ENCODE measurements around the gene NUP153.
"Not testable (repeated sequence)": the region's sequence is repeated elsewhere in the genome, so short reads cannot be mapped to it uniquely, and the experiment has no call there.

NUP153 gene

DNA sequence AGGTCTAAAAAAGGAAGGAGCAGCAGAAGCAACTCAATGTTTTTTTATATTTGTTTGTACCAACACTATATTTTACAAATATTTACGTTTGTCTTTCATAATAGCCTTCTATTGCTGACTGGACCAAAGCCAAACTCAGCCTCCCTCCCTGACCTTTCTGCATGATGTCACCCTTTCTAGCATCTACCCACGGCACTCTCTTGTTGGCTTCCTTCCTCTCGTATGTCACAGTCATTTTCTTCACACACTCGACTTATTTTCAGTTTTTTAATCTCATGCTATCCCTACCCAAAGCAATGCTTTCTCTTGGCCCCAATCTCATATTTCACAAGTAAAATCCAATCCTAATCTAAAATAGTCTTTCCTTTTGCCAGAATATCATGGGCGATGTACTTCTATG is 122.9 kb downstream of the NUP153 start:
- H3K4me3 Mint-ChIP-seq: no peak overlapping the region
- no peak overlapping the region for H3K27ac Mint-ChIP-seq
- ATAC-seq: no peak
- peaks cover 6% of the 10 kb centered on the region for H3K4me1 Mint-ChIP-seq
- H3K27me3 Mint-ChIP-seq: peaks cover 14% of the 10 kb centered on the region
- H3K9me3 Mint-ChIP-seq: peaks cover 0 to 5% of the 10 kb centered on the region in 2 donors
- no peak for DNase-seq

DNA sequence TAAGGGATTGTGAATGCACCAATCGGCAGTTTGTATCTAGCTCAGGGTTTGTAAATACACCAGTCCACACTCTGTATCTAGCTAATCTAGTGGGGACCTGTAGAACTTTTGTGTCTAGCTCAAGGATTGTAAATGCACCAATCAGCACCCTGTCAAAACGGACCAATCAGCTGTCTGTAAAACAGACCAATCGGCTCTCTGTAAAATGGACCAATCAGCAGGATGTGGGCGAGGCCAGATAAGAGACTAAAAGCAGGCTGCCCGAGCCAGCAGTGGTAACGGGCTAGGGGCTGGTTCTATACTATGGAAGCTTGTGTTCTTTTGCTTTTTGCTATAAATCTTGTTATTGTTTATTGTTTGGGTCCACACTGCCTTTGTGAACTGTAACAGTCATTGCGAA is 125.4 kb downstream of the NUP153 start:
- not testable (repeated sequence) for H3K4me1 Mint-ChIP-seq, H3K27ac Mint-ChIP-seq, DNase-seq, ATAC-seq
- H3K4me3 Mint-ChIP-seq: peak overlapping the region; percentile 75
- H3K9me3 Mint-ChIP-seq: peaks cover 15 to 18% of the 10 kb centered on the region in 2 donors
- peaks cover 28% of the 10 kb centered on the region for H3K27me3 Mint-ChIP-seq

DNA sequence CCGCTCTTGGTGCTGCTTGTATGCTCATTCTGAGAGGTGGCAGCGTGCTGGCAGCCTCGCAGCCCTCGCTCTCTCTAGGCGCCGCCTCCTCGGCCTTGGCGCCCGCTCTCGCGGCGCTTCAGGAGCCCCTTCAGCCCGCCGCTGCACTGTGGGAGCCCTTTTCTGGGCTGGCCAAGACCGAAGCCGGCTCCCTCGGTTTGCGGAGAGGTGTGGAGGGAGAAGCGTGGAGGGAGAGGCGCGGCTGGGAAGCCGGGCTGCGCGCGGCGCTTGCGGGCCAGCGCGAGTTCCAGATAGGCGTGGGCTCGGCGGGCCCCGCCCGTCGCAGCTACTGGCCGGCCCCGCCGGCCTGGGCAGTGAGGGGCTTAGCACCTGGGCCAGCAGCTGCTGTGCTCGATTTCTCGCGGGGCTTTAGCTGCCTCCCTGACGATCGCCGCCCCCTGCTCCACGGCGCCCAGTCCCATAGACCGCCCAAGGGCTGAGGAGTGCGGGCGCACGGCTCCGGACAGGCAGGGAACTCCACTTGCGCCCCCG is 126.1 kb downstream of the NUP153 start:
- Mint-ChIP-seq H3K9me3 (peaks cover 15 to 18% of the 10 kb centered on the region in 2 donors), H3K27me3 (peaks cover 28% of the 10 kb centered on the region), H3K27ac (peak overlapping the region in 1 of 2 donors; percentile 77), H3K4me3 (peak overlapping the region; percentile 75), H3K4me1 (peaks cover 6% of the 10 kb centered on the region)
- DNase-seq: peak; percentile 25 to 53
- peak; percentile 91 for ATAC-seq

DNA sequence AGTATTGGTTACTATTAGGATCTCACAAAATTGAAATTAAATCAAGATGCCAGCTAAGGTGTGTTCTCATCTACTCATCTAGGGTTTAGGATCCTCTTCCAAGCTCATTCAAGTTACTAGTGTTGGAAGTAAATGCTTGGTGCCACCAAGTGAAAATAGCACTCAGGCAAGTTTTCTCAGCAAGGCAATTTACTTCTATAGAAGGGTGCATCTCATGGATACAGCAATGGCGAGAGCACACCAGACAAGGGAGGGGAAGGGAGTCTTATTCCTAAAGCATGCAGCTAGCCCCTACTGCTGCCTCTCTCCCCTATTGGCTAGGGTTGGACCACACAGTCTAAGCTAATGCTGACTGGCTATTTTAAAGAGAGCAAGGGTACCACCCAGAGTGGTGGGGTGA is 129.7 kb downstream of the NUP153 start:
- Mint-ChIP-seq H3K27ac (no peak overlapping the region), H3K4me3 (no peak overlapping the region)

DNA sequence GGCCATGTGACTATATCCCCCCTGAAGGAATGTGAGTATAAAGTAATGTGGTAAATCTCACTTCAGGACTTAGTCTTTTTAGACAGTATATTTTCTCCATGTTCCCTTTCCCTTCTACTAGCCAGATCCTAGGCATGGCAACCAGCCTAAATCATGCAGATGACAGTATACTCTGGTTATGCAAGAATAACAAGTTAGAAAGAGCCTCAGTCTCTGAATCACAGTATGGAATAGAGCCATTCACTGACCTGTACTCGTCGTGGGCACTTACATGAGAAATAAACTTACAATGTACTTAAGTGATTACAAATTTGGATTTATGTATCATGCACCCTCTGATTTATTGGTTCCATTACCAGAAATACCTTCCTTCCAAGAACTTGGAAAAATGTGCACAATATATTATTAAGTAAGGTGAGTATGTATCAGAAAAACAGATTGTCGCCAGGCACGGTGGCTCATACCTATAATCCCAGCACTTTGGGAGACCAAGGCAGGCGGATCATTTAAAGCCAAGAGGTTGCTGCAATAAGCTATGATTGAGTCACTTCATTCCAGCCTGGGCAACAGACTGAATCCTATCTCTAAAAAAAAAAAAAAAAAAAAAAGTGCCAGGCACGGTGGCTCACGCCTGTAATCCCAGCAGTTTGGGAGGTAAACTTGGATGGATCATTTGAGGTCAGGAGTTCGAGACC is 131.7 kb downstream of the NUP153 start:
- Mint-ChIP-seq H3K27ac (no peak overlapping the region), H3K4me1 (no peaks in the 10 kb centered on the region), H3K9me3 (peaks cover 13 to 15% of the 10 kb centered on the region in 2 donors), H3K27me3 (peaks cover 28% of the 10 kb centered on the region), H3K4me3 (no peak overlapping the region)
- DNase-seq (no peak), ATAC-seq (no peak)

More for the DNA sequence above, 129.7 kb downstream of the NUP153 start:
- DNase-seq (no peak), ATAC-seq (no peak)
- peaks cover 29% of the 10 kb centered on the region for H3K27me3 Mint-ChIP-seq
- no peaks in the 10 kb centered on the region for H3K4me1 Mint-ChIP-seq
- peaks cover 15 to 18% of the 10 kb centered on the region in 2 donors for H3K9me3 Mint-ChIP-seq

DNA sequence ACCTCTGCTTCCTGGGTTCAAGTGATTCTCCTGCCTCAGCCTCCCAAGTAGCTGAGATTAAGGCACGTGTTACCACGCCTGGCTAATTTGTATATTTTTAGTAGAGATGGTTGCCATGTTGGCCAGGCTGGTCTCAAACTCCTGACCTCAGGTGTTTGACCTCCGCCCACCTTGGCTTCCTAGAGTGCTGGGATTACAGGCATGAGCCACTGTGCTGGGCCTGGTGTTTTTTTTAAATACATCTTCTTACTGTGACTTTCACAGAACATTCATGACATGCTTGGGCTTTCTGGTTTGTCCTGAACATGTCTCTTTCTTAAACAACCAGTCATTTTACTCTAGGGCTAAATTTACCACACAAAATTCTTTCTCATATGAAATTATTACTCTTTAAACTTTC is 141.3 kb downstream of the NUP153 start:
- no peak for ATAC-seq
- peaks cover 6% of the 10 kb centered on the region for H3K27me3 Mint-ChIP-seq

More for the DNA sequence above, 141.3 kb downstream of the NUP153 start:
- no peak for DNase-seq
- no peak overlapping the region for H3K4me3 Mint-ChIP-seq
- H3K9me3 Mint-ChIP-seq: peaks cover 9 to 15% of the 10 kb centered on the region in 2 donors
- no peaks in the 10 kb centered on the region for H3K4me1 Mint-ChIP-seq
- peak overlapping the region in 1 of 2 donors; percentile 42 for H3K27ac Mint-ChIP-seq
